Stimulated activated CD4-positive, alpha-beta T cell treated with anti-CD3 and anti-CD28 coated beads, Interleukin-4, amount 100 ng/mL, for 24 hours (primary cell): ENCODE data around the gene KLHL17.

ENCODE experiments used
- DNase-seq: peaks from one replicate; pipeline ENCODE4 v3.0.0-alpha.2; 2020

The KLHL17 gene

DNA sequence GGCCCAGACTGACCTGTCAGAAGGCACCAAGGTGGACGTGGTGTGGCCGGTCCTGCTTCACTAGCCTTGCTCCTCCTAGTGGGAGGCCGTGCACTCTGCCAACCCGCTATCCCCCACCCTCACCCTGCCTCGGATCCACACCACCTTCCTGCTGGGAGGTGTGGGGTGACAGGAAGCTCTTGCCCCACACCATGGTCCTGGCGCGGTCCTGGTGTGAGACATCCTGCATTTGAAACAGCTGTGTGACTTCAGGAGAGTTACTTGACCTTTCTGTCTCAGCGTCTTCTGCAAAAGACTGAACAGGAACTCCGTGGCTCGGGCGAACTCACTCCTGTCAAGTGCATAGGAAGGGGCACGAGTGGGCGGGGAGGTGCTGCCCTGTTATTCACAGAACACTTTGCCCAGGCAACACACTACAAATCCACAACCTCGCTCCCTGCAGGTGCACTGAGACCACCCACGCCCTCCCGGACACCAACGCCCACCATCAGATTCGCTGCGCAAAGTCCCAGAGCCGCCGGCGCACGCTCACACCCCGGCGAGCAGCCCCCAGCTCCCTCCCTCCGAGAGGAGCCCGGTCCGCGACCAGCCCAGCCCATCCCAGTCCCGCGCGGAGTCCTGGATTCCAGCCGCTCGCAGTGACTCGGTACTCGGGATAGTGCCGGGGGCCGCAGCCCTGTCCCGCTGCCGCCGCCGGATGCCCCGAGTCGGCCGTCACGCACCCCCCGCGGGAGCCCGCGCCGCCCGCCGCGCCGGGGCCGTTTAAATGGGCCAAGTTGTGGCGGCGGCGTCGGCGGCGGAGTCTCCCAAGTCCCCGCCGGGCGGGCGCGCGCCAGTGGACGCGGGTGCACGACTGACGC, 37.0 kb upstream of the KLHL17 start, which contains the start of gene SAMD11:
Gene SAMD11, plus strand, starts transcription at position 793 of the 860 bp plus-strand sequence. CDS start 509 bp downstream, outside the sequence.
- peak; percentile 58 for DNase-seq

DNA sequence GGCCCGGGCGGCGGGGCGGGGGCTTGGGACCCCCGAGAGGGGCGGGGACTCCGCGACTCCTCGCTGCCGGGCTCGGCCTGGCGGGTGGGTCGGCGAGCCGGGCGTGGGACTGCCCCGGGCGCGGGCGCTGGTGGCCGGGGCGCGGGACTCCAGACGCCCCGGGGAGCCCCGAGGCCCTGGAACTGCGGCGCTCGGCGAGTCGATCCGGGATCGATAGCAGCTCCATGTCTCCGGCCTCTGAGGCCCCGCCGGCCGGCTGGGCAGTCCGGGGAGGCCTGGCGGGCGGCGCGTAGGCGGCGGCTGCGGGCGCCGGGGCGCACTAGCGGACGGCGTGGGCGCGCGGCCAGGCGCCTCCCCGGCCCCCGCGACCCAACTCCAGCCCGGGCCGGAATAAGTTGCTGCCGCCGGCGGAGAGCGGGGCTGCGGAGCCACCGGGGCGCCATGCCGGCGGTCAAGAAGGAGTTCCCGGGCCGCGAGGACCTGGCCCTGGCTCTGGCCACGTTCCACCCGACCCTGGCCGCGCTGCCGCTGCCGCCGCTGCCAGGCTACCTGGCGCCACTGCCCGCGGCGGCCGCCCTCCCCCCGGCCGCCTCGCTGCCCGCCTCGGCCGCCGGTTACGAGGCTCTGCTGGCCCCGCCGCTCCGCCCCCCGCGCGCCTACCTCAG, 36.3 kb upstream of the KLHL17 start:
- DNase-seq, result no peak

DNA sequence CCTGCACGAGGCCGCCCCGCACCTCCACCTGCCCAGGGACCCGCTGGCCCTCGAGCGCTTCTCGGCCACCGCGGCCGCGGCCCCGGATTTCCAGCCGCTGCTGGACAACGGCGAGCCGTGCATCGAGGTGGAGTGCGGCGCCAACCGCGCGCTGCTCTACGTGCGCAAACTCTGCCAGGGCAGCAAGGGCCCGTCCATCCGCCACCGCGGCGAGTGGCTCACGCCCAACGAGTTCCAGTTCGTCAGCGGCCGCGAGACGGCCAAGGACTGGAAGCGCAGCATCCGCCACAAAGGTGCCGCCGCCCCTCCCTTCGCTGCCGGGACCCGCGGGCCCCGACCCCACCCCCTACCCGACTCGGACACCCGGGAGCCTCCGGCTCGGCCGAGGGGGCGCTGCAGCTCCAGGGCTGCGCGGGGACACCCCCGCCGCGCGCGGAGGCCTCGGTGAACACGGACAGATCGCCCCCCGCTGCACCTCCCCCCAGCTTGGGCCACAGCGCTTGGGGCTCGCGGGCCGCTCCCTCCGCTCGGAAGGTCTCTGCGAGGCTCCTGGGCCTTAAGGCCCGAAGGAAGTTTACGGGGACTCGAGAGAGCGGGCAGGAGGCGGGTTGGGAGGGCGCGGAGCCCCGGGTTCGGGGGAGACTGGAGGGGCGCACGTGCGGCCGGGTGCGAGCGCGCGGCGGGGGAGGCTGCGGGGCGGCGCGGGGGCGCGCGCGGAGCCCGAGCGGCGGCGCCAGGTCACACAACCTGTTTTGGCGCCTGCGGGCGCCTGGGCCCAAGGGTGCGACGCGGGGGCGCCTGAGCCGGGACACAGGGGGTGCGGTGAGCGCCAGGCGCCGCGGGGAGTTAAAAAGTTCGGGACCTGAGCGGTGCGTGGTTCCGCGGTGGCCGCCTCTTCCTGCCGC, 35.5 kb upstream of the KLHL17 start:
- DNase-seq, result no peak

DNA sequence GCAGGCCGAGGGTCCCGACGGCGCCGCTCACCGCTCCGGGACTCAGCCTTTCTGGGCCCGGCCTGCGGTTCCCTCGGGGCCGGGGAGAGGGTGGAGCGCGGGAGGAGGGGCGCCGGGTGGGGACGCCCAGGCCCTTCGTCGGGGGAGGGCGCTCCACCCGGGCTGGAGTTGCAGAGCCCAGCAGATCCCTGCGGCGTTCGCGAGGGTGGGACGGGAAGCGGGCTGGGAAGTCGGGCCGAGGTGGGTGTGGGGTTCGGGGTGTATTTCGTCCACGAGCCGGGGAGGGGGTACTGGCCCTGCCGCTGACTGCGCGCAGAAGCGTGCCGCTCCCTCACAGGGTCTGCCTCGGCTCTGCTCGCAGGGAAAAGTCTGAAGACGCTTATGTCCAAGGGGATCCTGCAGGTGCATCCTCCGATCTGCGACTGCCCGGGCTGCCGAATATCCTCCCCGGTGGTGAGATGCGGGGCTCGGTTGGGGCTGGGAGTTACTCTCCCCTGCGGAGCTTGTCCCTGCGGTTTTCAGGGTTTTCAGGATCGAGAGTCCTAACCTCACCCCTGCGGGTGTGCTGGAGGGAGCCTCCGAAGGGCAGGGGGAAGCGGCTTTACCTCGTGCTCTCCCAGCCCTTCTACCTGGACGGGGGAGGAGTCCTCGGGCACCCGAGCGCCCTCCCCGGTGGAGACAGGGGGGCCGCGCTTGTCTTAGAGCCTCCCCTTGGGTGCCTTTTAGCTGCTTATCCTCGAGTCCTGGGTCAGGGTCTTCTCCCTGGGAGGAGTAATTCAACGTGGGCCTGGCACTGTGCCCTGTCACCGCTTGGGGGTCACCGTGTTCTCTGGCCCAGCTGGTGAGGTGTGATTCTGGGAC, 34.6 kb upstream of the KLHL17 start:
- DNase-seq, result no peak

DNA sequence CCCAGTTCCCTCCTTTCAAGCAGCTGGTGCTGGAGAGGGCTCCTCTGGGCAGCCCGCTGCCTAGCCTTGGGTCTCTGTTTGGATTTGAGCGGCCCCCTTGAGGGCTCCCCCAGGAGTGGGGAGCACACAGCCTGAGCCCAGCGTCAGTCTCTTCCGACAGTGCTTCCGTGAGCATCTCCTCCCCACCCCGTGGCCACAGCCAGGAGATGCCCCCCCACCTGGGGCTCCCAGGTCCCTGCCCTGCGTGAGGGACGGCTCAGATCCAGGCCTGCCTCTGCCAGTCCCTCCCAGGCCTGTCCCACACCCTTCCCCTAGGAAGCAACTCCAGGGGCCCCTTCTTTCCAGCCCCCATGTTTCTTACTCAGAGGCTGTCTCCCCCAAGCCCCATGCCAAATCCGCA, 33.1 kb upstream of the KLHL17 start:
- DNase-seq, result no peak

DNA sequence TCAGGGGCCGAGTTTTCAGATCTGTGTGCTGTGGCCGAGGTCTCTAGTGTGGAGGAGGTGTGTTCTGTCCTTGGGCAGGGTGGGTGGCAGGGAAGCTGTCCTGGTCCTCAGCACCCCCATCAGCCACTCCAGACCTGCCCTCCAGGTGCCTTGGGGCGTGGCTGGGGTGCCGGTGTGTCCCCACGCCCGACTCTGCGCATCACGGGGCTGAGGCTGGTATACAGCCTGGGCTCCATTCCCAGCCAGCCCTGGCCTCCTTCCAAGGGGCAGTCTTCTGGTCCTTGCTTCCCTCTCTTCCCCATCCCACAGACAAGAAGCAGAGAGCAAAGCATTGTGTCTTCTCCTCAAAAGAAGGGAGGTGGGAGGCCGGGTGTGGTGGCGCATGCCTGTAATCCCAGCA, 32.6 kb upstream of the KLHL17 start:
- no peak for DNase-seq

DNA sequence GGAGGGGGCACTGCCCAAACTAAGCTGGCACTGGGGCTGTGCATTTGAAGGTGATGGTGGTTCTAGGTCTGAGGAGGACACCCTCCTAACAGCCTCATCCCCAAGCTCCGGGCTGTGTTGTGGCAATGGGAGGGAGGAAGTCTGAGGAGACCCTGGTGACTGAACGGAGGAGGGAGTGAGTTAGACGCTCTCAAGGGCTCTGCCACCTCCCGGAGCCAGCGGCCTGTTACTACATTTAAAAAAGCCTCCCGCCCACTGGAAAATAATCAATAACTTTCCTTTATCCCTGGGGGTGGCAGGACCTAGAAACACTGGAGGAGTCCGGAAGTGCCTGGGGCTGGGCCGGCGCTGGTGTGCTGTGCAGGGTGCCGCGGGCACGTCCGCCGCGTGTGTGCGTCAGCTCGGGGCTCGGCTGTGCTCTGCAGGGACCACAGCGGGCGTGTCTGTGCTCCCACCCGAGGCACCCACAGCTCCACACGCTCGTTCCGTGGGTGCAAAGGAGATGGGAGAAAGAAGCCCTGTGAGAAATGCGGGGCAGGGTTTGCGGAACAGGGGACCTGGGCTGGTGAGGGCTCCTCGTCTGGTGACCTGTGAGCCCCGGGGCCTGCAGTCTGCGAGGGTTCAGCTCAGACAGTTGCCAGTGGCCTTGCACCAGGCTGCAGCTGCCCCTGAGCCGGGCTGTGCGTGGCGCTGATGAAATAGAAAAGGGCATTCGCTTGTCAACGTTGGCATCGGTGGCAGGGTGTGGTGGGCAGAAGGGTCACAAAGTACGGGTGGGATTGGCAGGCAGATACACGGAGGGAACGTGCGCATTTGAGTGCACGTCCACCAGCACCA, 31.3 kb upstream of the KLHL17 start:
- DNase-seq, result no peak

DNA sequence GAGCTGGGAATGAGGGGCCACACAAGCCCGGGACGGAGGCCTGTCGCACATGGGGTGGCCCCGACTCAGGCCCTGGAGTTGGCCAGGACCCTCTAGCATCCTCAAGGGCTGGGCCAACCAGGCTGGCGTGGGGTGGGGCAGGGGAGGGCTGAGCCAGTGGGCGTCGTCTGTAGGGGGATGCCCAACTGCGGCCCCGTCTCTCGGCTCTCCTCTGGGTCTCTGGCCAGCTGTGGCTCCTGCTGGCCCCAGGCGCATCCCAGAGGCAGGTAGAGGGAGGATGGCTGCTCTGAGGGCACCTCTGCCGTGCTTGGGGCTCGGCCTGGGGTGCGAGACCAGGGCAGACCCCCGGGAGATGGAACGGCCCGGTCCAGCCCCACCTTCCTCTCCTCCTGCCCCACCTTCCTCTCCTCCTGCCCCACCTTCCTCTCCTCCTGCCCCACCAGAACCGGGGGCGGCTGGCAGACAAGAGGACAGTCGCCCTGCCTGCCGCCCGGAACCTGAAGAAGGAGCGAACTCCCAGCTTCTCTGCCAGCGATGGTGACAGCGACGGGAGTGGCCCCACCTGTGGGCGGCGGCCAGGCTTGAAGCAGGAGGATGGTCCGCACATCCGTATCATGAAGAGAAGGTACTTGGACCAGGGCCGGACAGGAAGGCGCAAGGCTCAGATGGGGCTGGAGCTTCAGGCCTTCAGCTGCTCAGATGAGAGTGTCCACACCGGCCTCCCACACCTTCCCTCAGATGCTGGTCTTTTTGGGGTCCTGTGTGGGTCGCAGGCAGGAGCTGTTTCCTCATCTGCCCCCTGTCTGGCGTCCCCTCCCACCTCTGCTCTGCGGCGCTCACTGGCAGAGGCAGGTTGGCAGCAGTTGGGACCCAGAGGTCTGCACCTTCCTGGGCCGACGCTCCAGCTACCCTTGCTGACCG, 30.4 kb upstream of the KLHL17 start:
- no peak for DNase-seq

DNA sequence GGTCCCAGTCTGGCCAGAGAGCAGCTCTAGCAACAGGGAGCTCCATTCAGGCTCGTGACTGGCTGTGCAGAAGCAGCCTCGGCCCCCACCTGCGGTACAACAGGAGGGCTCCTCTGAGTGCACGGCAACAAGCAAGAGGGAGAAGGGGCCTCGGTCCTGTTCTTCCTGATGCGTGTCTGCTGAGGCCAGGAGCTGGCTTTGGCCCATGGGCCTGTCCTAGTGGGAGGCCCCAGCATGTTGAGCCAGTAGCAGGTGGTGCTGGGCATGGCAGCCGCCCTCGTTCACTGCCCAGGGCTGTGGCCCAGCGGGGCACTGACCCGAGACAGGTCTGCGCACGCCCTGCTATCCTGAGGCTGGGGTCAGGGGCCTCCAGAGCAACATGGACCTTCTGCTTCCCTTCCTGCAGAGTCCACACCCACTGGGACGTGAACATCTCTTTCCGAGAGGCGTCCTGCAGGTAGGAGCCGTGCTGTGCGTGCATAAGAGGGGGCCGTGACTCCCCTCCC, 29.7 kb upstream of the KLHL17 start:
- no peak for DNase-seq

DNA sequence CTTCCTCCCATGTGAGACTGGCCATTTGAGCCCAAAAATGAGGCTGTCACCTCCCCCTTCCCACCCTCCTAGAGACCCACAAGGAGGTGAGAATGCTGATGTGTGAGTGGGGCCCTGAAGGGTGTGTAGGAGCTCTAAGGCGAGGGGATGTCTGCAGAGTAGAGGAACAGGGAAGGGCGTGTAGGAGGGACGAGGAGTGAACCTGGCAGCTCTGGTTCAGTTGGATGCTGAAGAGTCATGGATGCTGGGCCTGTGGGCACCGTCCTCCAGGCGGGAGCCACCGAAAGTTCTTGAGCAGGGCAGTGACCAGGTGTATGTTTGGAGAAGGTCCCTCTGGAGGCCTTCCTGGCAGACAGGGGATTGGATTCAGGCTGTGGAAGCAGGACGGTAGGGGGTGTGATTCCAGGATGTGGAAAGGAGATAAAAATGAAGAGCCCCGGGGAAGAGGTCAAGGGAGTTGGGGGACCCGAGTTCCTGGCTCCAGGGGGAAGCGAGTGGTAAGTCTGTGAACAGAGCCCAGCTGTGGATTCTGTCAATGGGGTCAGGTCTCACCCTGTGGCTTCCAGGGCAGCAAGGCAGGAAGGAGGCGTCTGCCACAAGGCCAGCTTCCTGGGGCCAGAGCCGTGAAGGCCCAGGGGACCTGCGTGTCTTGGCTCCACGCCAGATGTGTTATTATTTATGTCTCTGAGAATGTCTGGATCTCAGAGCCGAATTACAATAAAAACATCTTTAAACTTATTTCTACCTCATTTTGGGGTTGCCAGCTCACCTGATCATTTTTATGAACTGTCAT, 28.8 kb upstream of the KLHL17 start:
- no peak for DNase-seq

DNA sequence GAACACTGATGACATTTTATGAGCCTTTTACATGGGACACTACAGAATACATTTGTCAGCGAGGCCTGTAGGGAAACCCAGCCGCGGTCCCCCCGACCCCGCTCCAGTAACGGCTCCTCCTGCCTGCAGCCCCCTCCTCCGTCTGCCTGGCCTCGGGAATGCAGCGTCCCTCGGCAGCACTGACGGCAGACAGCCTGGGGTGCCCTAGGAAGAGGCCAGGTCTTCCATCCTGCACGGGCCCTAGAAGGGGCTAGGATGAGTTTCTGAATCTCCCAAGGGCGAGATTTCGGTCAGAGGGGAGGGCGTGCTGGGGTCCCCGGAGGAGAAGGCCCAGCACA, 28.2 kb upstream of the KLHL17 start:
- DNase-seq, result no peak

DNA sequence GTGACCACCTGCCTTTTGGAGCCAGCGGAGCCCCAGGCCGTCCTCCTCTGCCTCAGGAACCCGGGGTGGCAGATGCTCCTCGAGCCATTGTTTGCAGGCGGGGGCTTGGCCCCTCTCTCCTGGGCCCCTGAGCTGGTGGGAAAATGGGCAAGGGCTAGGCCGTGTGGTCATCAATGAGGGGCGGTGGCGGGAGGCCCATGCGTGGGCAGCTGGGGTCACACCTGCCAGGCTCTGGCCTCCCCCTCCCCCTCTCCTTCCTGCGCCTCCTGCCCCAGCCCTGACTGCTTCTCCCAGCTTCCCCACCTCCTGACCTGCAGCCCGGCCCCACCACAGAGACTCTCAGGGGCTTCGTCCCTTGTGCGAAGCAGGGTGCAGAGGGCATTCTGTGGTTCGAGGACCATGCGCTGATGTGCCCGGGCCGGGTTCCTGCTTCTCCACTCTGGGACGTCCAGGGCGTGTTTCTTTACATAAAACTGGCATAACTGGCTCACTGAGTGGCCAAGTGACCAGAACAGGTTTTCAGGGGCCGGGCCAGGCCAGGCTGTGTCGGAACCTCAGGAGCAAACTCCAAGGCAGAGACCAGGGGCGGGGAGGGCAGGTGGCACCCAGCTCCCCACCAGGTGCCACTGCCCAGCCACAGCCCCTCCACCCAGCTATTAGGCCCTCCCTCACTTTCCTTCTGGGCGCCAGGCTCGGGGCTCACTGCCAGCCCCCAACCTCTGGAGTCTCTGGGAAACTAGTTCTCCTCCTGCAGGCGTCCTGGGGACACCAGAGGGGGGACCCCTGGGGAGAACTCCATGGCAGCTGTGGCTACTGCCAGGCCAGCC, 27.4 kb upstream of the KLHL17 start:
- no peak for DNase-seq

DNA sequence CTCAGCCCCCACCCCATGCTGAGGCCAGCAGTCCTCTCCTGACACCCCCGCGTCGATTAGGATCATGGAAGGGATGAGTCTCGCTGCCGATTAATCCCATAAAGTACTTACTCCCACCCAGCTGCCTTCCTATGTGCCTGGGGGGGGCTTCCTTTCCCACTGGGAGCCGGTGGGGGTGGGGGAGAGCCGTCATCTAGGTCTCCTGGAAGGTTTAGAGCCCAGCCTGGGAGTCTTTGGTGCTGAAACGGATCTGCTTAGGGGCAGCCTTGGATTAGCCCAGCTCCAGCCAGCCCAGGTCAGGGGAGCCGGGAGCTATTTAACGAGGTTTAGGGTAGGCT, 26.8 kb upstream of the KLHL17 start:
- no peak for DNase-seq

DNA sequence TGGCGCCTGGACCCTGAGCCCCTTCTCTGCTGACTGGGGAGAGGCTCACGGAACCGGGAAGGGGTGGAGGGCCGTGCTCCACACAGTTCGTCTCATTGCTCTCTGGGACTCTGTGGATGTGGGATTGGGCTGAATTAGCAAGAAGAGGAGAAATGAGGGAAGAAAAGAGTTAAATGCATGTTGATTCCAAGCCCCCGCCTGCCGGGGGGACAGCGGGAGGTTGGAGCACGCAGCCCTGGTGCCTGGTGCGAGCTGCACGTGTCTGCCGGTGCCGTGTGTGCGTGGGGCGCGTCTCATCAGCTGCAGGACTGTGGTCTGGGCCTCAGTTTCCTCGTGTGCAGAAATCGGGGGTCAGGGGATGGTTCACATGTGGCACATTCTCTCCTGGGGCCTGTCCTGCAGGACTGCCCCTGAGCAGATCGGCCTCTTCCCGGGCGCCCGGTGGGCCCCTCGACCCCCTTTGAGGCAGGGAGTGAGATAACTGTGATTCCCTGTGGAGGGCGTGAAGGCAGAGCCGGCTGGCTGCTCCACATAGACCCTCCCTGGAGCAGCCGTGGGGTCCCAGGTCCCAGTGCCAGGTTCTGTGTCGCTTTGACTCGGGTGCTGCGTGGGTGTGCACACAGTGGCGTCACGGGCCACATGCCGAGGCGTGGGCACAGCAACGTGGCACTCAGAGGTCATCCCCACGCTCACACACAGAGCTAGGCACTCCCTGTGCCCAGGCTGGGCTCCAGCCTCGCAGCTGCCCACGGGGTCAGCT, 25.2 kb upstream of the KLHL17 start:
- no peak for DNase-seq

DNA sequence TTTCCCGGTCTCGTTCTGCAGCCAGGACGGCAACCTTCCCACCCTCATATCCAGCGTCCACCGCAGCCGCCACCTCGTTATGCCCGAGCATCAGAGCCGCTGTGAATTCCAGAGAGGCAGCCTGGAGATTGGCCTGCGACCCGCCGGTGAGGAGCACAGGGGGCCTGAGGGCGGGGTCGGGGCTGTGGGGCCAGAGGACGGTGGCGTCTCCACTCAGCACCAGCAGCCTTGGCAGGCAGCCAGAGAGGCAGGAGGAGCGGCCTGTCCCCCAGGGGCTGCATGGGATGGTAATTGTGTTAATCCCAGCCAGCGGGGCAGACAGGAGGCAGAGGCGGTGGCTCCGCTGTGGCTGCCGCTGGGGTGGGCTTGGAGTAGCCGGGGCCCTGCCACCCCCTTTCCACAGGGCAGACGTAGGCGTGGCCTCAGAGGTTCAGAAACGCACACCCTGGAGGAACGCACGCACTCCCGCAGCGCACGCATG, 24.6 kb upstream of the KLHL17 start:
- DNase-seq, result no peak

DNA sequence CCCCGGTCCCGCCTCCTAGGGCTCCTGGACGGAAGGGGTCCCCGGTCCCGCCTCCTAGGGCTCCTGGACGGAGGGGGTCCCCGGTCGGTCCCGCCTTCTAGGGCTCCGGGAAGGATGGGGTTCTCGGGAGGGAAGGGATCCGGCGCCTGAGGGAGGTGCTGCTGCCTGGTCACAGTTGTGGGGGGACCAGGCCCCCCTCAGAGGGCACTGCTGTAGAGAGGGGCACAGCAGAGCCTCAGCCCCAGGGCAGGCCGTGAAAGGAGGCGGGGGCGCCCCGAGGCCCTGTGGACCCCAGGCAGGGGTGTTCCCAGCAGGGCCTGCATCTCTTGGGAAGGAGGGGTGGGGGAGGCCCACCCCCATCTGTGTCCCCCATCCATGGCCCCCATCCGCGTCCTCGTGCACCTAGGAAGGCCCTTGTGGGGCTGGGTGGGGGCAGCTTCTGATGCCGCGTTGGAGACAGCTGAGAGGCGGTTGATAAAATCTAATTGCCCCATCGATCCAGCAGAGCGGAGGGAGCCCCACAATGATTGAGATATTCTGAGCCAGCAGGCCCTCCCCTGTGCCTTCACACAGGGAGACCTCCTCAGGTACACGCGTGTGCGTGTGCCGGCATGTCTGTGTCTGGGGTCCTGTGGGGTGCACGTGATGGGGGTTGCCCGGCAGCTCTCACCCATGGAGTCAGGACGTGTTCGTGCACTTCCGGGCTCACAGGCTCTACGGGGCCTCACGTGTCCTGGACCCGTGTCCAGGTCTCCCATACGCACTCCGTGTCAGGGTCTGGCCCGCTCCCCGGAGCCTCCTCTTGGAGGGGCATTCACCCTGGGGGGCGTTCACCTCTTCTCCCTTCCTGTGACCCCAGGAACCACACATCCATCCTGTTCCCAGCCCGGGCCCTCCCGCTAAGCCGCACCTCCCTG, 23.8 kb upstream of the KLHL17 start:
- DNase-seq, result no peak
